SU-DHL-6 (cell line): Measurements from ENCODE around the gene TMEM190.
"Not testable (repeated sequence)": the region's sequence is repeated elsewhere in the genome, so short reads cannot be mapped to it uniquely, and the experiment has no call there.

Experiments
- EZH2phosphoT487 ChIP-seq: fragments of 200-600 bp; sonication (generic), shearing (Covaris generic); conservative IDR thresholded peaks from 2 replicates; pipeline ENCODE4 v1.6.1; 2018; ENCODE audit warnings: mild to moderate bottlenecking, antibody characterized with exemption, low read length, moderate library complexity, mixed read lengths
- TF ChIP-seq, protein P1 (sequence below): fragments of 200-600 bp; sonication (generic); IDR thresholded peaks from one replicate; pipeline ENCODE4 v1.5.1; 2017; ENCODE audit warnings: antibody characterized with exemption, mild to moderate bottlenecking, low read length, moderate library complexity; ENCODE audit not compliant: insufficient read depth, poor library complexity, severe bottlenecking

DNA sequence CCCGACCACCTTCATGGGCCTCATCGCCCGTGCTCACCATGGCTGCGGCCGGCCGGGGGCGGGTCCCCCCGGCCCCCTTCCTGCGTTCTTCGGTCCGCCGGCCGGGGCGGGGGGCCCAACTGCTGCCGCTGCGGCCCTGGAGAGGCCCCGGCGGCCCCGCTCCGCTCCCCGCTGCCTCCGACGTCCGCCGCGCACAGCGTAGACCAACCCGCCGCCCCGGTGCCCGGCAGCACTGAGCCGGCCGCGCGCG lies 30.8 kb downstream of the TMEM190 start, which contains the start of gene UBE2S:
- TF ChIP-seq, protein P1, sequence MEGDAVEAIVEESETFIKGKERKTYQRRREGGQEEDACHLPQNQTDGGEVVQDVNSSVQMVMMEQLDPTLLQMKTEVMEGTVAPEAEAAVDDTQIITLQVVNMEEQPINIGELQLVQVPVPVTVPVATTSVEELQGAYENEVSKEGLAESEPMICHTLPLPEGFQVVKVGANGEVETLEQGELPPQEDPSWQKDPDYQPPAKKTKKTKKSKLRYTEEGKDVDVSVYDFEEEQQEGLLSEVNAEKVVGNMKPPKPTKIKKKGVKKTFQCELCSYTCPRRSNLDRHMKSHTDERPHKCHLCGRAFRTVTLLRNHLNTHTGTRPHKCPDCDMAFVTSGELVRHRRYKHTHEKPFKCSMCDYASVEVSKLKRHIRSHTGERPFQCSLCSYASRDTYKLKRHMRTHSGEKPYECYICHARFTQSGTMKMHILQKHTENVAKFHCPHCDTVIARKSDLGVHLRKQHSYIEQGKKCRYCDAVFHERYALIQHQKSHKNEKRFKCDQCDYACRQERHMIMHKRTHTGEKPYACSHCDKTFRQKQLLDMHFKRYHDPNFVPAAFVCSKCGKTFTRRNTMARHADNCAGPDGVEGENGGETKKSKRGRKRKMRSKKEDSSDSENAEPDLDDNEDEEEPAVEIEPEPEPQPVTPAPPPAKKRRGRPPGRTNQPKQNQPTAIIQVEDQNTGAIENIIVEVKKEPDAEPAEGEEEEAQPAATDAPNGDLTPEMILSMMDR, result not testable (repeated sequence)
- TF ChIP-seq EZH2phosphoT487, result not testable (repeated sequence)
